WTC11 (cell line): ENCODE measurements around the gene FA2H. TPM values are rescaled to one million over a fixed set of nuclear protein-coding genes. Genes with fewer than 3 reads are reported as not detected.
A peak's percentile ranks its signal among the peaks of the same experiment; 100 is the strongest.

Source experiments
- ATAC-seq: fragments of 200-7000 bp; cut with Tn5 transposase; 2 replicates; pipeline ENCODE4 v1.10.0; 2021; ENCODE audit warnings: mild to moderate bottlenecking, moderate library complexity
- CTCF ChIA-PET: fragments of 300-600 bp; sonication (Branson Sonifier 250); formaldehyde crosslinking; loops from one replicate; lab custom pipeline; 2021; ENCODE audit warnings: antibody characterized with exemption; lab: Charles Lee
- POLR2A ChIA-PET: fragments of 350-600 bp; sonication (Branson Sonifier 250); formaldehyde crosslinking; loops from one replicate; lab custom pipeline; 2021; ENCODE audit warnings: antibody characterized with exemption; lab: Charles Lee
- DNase-seq: peaks from one replicate; pipeline ENCODE4 v3.0.0; 2021; ENCODE audit warnings: low spot score
- H3K27ac Mint-ChIP-seq: 2 replicates; pipeline ENCODE4 v1.8.0; 2021; ENCODE audit warnings: mixed read lengths
- H3K27me3 Mint-ChIP-seq: 2 replicates; pipeline ENCODE4 v1.8.0; 2021; ENCODE audit warnings: low read depth, mild to moderate bottlenecking, moderate library complexity, mixed read lengths
- H3K36me3 Mint-ChIP-seq: 2 replicates; pipeline ENCODE4 v1.8.0; 2021; ENCODE audit warnings: mixed read lengths
- H3K4me1 Mint-ChIP-seq: 2 replicates; pipeline ENCODE4 v1.8.0; 2022; ENCODE audit warnings: mixed read lengths
- H3K4me3 Mint-ChIP-seq: 2 replicates; pipeline ENCODE4 v1.8.0; 2021; ENCODE audit warnings: mild to moderate bottlenecking, moderate library complexity, mixed read lengths
- H3K9me3 Mint-ChIP-seq: 2 replicates; pipeline ENCODE4 v1.8.0; 2021; ENCODE audit warnings: mixed read lengths
- ARID4B ChIP-seq: sonication (generic); formaldehyde crosslinking; IDR thresholded peaks from 2 replicates; pipeline ENCODE4 v1.8.0; 2023; ENCODE audit warnings: missing genetic modification reagents, mild to moderate bottlenecking, borderline replicate concordance
- ATF2 ChIP-seq: sonication (generic); formaldehyde crosslinking; IDR thresholded peaks from 2 replicates; pipeline ENCODE4 v1.8.1; 2022; ENCODE audit warnings: low read depth, missing genetic modification reagents, borderline replicate concordance
- CREB1 ChIP-seq: sonication (generic); formaldehyde crosslinking; IDR thresholded peaks from 2 replicates; pipeline ENCODE4 v1.8.0; 2023; ENCODE audit warnings: mild to moderate bottlenecking, missing genetic modification reagents
- ESRRA ChIP-seq: sonication (generic); formaldehyde crosslinking; IDR thresholded peaks from 2 replicates; pipeline ENCODE4 v1.8.1; 2022; ENCODE audit warnings: mild to moderate bottlenecking, missing genetic modification reagents, borderline replicate concordance
- NR3C1 ChIP-seq: sonication (generic); formaldehyde crosslinking; conservative IDR thresholded peaks from 2 replicates; pipeline ENCODE4 v1.8.1; 2023; ENCODE audit warnings: low read depth, mild to moderate bottlenecking, missing genetic modification reagents
- OVOL2 ChIP-seq: fragments of 250-450 bp; sonication (Bioruptor Pico); IDR thresholded peaks from 2 replicates; pipeline ENCODE4 v1.9.0; 2021; ENCODE audit warnings: mild to moderate bottlenecking, borderline replicate concordance
- SOX15 ChIP-seq: fragments of 250-450 bp; sonication (Bioruptor Pico); IDR thresholded peaks from 2 replicates; pipeline ENCODE4 v1.9.0; 2021; ENCODE audit warnings: mild to moderate bottlenecking
- TEAD1 ChIP-seq: sonication (generic); formaldehyde crosslinking; IDR thresholded peaks from 2 replicates; pipeline ENCODE4 v1.8.0; 2022; ENCODE audit warnings: mild to moderate bottlenecking, missing genetic modification reagents
- USF1 ChIP-seq: sonication (generic); formaldehyde crosslinking; IDR thresholded peaks from 2 replicates; pipeline ENCODE4 v1.8.0; 2022; ENCODE audit warnings: mild to moderate bottlenecking, missing genetic modification reagents
- ZNF219 ChIP-seq: sonication (generic); formaldehyde crosslinking; IDR thresholded peaks from 2 replicates; pipeline ENCODE4 v1.8.0; 2023; ENCODE audit warnings: missing genetic modification reagents, mild to moderate bottlenecking, borderline replicate concordance
- ZNF263 ChIP-seq: sonication (generic); formaldehyde crosslinking; IDR thresholded peaks from 2 replicates; pipeline ENCODE4 v1.8.1; 2022; ENCODE audit warnings: low read depth, mild to moderate bottlenecking, moderate library complexity, missing genetic modification reagents
- ZNF396 ChIP-seq: fragments of 250-450 bp; sonication (Bioruptor Pico); IDR thresholded peaks from 2 replicates; pipeline ENCODE4 v1.8.0; 2021; ENCODE audit warnings: mild to moderate bottlenecking, moderate library complexity, borderline replicate concordance
- ZNF671 ChIP-seq: fragments of 250-450 bp; sonication (Bioruptor Pico); IDR thresholded peaks from 2 replicates; pipeline ENCODE4 v1.8.0; 2021; ENCODE audit warnings: mild to moderate bottlenecking
- total RNA-seq: library from RNA; stranded (reverse); gene quantifications from 3 replicates; pipeline ENCODE4 v1.2.3, GENCODE V29; 2021
- TF ChIP-seq, protein P1 (sequence below): sonication (generic); formaldehyde crosslinking; IDR thresholded peaks from 2 replicates; pipeline ENCODE4 v1.8.0; 2022; ENCODE audit warnings: mild to moderate bottlenecking, missing genetic modification reagents
- TF ChIP-seq, protein P2 (sequence below): sonication (generic); formaldehyde crosslinking; IDR thresholded peaks from 2 replicates; pipeline ENCODE4 v1.8.1; 2023; ENCODE audit warnings: mild to moderate bottlenecking, missing genetic modification reagents
- TF ChIP-seq, protein P3 (sequence below): fragments of 250-450 bp; sonication (Bioruptor Pico); conservative IDR thresholded peaks from 2 replicates; pipeline ENCODE4 v1.9.0; 2021; ENCODE audit warnings: mild to moderate bottlenecking
- TF ChIP-seq, protein P4 (sequence below): fragments of 250-450 bp; sonication (Bioruptor Pico); IDR thresholded peaks from 2 replicates; pipeline ENCODE4 v1.9.0; 2021; ENCODE audit warnings: moderate library complexity, mild to moderate bottlenecking, inconsistent platforms, borderline replicate concordance

FA2H gene
- total RNA-seq, 1 experiment from 2014 or later = 10.9 TPM

- Mint-ChIP-seq H3K27ac (no peak overlapping the region), H3K4me3 (no peak overlapping the region), H3K36me3 (no peaks in the 10 kb centered on the region), H3K9me3 (no peaks in the 10 kb centered on the region)
- POLR2A ChIA-PET = interaction anchor here (0.8 kb wide), 1 partner anchor 16 kb away, joined by 5 read pairs; the partner anchor contains the start of gene RFWD3
- DNase-seq = no peak
- peak; percentile 68 for ATAC-seq
- TF ChIP-seq ARID4B (CRISPR knock-in tag) = no peak
- TF ChIP-seq, protein P1, sequence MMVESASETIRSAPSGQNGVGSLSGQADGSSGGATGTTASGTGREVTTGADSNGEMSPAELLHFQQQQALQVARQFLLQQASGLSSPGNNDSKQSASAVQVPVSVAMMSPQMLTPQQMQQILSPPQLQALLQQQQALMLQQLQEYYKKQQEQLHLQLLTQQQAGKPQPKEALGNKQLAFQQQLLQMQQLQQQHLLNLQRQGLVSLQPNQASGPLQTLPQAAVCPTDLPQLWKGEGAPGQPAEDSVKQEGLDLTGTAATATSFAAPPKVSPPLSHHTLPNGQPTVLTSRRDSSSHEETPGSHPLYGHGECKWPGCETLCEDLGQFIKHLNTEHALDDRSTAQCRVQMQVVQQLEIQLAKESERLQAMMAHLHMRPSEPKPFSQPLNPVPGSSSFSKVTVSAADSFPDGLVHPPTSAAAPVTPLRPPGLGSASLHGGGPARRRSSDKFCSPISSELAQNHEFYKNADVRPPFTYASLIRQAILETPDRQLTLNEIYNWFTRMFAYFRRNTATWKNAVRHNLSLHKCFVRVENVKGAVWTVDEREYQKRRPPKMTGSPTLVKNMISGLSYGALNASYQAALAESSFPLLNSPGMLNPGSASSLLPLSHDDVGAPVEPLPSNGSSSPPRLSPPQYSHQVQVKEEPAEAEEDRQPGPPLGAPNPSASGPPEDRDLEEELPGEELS = no peak
- TF ChIP-seq, protein P2, sequence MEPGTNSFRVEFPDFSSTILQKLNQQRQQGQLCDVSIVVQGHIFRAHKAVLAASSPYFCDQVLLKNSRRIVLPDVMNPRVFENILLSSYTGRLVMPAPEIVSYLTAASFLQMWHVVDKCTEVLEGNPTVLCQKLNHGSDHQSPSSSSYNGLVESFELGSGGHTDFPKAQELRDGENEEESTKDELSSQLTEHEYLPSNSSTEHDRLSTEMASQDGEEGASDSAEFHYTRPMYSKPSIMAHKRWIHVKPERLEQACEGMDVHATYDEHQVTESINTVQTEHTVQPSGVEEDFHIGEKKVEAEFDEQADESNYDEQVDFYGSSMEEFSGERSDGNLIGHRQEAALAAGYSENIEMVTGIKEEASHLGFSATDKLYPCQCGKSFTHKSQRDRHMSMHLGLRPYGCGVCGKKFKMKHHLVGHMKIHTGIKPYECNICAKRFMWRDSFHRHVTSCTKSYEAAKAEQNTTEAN = no peak
- no peak for TF ChIP-seq SOX15 (CRISPR knock-in tag)
- TF ChIP-seq CREB1 = no peak
- TF ChIP-seq OVOL2 = no peak
- TF ChIP-seq ZNF263 = no peak
- TF ChIP-seq, protein P3, sequence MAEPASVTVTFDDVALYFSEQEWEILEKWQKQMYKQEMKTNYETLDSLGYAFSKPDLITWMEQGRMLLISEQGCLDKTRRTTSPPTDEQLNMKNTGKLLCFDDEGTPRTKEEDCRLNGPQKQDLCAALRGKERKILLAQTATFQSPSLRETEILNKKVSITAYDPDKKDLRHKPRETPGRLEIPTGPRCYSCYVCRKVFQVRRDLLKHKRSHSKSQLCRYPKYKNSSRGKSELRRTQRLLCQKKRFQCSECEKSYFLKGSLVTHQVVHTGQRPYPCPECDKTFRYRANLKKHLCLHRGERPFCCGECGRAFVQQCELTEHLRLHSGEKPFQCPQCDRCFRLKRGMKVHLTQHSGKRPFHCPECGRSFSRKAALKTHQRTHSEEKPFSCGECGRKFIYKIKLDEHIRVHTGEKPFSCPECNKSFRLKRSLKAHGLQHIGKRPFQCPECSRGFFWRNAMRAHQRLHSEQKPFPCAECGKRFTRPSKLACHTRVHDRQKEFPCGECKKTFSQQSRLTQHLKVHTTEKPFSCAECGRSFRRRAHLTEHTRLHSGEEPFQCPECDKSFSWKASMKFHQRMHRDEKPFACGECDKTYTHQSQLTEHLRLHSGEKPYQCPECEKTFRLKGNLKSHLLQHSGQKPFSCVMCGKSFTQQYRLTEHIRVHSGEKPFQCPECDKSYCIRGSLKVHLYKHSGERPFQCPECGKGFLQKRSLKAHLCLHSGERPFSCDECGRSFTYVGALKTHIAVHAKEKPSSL (CRISPR knock-in tag) = no peak
- TF ChIP-seq ZNF219 (CRISPR knock-in tag) = no peak
- TF ChIP-seq ATF2 = no peak
- no peak for TF ChIP-seq USF1 (CRISPR knock-in tag)
- TF ChIP-seq, protein P4, sequence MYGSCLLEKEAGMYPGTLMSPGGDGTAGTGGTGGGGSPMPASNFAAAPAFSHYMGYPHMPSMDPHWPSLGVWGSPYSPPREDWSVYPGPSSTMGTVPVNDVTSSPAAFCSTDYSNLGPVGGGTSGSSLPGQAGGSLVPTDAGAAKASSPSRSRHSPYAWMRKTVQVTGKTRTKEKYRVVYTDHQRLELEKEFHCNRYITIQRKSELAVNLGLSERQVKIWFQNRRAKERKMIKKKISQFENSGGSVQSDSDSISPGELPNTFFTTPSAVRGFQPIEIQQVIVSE (CRISPR knock-in tag) = no peak
- no peak for TF ChIP-seq ZNF396 (CRISPR knock-in tag)
- TF ChIP-seq TEAD1 (CRISPR knock-in tag) = no peak
- no peak for TF ChIP-seq ZNF671 (CRISPR knock-in tag)
- no peak for TF ChIP-seq ESRRA (CRISPR knock-in tag)
- TF ChIP-seq NR3C1 (CRISPR knock-in tag) = no peak
- TF ChIP-seq, all 79 proteins: peak for 0
- CTCF ChIA-PET = interaction anchor here (0.7 kb wide), 1 partner anchor 45 kb away, joined by 3 read pairs; no protein-coding TSS in a partner anchor
- Mint-ChIP-seq H3K4me1 (peaks cover 9% of the 10 kb centered on the region), H3K27me3 (no peaks in the 10 kb centered on the region)
Observed at GRCh38 chr16:74682556-74682955, 92.1 kb downstream of the FA2H start.
